Measurements from ENCODE around the gene MORC2. TPM values are rescaled to one million over a fixed set of nuclear protein-coding genes. Genes with fewer than 3 reads are reported as not detected.

Gene MORC2
- 16.7 and 18.0 TPM in 2 replicates for total RNA-seq

GRCh38 chr22:30968015-30968923 is at the start of gene MORC2:
Gene MORC2 (minus strand): TSS chr22:30968774. CDS start chr22:30967889, 885 bp downstream.

GRCh38 chr22:30968924-30969531 is 454 bp upstream of the MORC2 start, which contains the start of gene TUG1:
Gene TUG1 (plus strand): TSS chr22:30969265.

Other genes starting within 250 kb of the MORC2 start
- 36.1 and 38.4 TPM in 2 replicates for gene TUG1, start 491 bp upstream of the MORC2 start, total RNA-seq
- 149 and 322 TPM in 2 replicates for gene SMTN, start 112.5 kb upstream of the MORC2 start, total RNA-seq
- gene SELENOM, start 138.8 kb upstream of the MORC2 start, total RNA-seq, result 69.8 and 146 TPM in 2 replicates
- gene INPP5J, start 154.2 kb upstream of the MORC2 start, total RNA-seq, result 0.11 and 0.12 TPM in 2 replicates
- 0.25 and 0.33 TPM in 2 replicates for gene PLA2G3, start 171.7 kb upstream of the MORC2 start, total RNA-seq
- 30.2 and 35.0 TPM in 2 replicates for gene RNF185, start 191.4 kb upstream of the MORC2 start, total RNA-seq
- 20.8 and 23.4 TPM in 2 replicates for gene LIMK2, start 243.5 kb upstream of the MORC2 start, total RNA-seq

All from uterine smooth muscle cell (primary cell).